Measurements from ENCODE around the gene SDHB.

DNA sequence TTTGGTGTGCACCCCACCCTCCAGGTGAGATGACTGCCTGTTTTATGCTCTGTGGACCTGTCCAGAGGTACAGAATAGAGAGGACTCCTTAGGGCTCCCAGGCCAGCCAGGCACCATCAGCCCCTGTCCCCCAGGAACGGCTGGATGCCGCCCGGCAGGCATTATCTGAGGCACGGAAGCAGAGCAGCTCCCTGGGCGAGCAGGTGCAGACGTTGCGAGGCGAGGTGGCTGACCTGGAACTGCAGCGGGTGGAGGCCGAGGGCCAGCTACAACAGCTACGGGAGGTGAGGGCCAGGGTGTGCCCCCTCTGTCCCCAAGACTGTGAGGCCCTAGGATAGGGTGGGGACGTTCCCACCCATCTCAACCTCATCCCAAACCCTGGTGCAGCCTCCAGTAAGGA is 84.2 kb downstream of the SDHB start:
- TF ChIP-seq, protein P1, sequence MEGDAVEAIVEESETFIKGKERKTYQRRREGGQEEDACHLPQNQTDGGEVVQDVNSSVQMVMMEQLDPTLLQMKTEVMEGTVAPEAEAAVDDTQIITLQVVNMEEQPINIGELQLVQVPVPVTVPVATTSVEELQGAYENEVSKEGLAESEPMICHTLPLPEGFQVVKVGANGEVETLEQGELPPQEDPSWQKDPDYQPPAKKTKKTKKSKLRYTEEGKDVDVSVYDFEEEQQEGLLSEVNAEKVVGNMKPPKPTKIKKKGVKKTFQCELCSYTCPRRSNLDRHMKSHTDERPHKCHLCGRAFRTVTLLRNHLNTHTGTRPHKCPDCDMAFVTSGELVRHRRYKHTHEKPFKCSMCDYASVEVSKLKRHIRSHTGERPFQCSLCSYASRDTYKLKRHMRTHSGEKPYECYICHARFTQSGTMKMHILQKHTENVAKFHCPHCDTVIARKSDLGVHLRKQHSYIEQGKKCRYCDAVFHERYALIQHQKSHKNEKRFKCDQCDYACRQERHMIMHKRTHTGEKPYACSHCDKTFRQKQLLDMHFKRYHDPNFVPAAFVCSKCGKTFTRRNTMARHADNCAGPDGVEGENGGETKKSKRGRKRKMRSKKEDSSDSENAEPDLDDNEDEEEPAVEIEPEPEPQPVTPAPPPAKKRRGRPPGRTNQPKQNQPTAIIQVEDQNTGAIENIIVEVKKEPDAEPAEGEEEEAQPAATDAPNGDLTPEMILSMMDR (IDR thresholded peaks at IDR 0.05; ENCODE audit: low read depth, low read length) = no peak
- no peak for TF ChIP-seq EZH2phosphoT487 (IDR thresholded peaks at IDR 0.05; ENCODE audit: low read depth)

Data from OCI-LY3 (cell line).